NCI-H1694 treated with DMSO at 0.1 percent for 48 hours (cell line): ENCODE measurements around the gene CACNA1D.

Experiments
- DNase-seq: peaks from one replicate; lab custom pipeline; 2025; lab: John Stamatoyannopoulos, UW

CACNA1D gene

GRCh38 chr3:53787016-53787415, 292.6 kb downstream of the CACNA1D start:
- no peak for DNase-seq

GRCh38 chr3:53788038-53788437, 293.6 kb downstream of the CACNA1D start:
- no peak for DNase-seq

- no peak for DNase-seq
Observed at GRCh38 chr3:53789459-53789858, 295.0 kb downstream of the CACNA1D start.

GRCh38 chr3:53790470-53790869, 296.1 kb downstream of the CACNA1D start:
- no peak for DNase-seq

GRCh38 chr3:53791317-53791716, 296.9 kb downstream of the CACNA1D start:
- DNase-seq = no peak

- DNase-seq = no peak
Observed at GRCh38 chr3:53792866-53793265, 298.5 kb downstream of the CACNA1D start.

GRCh38 chr3:53794597-53794996, 300.2 kb downstream of the CACNA1D start:
- no peak for DNase-seq

GRCh38 chr3:53795176-53795575, 300.8 kb downstream of the CACNA1D start:
- DNase-seq = no peak

- peak; percentile 20 for DNase-seq
Observed at GRCh38 chr3:53795789-53796560, 301.6 kb downstream of the CACNA1D start.

- DNase-seq = no peak
Observed at GRCh38 chr3:53798144-53798543, 303.7 kb downstream of the CACNA1D start.

- DNase-seq = no peak
Observed at GRCh38 chr3:53799338-53799865, 305.0 kb downstream of the CACNA1D start.

GRCh38 chr3:53800041-53800906, 305.9 kb downstream of the CACNA1D start:
- DNase-seq = no peak

GRCh38 chr3:53801319-53801718, 306.9 kb downstream of the CACNA1D start:
- DNase-seq = no peak

- DNase-seq = no peak
Observed at GRCh38 chr3:53802256-53802880, 308.0 kb downstream of the CACNA1D start.

- no peak for DNase-seq
Observed at GRCh38 chr3:53803124-53803815, 308.9 kb downstream of the CACNA1D start.

- no peak for DNase-seq
Observed at GRCh38 chr3:53803816-53804695, 309.6 kb downstream of the CACNA1D start.

GRCh38 chr3:53804697-53805462, 310.5 kb downstream of the CACNA1D start:
- no peak for DNase-seq

- no peak for DNase-seq
Observed at GRCh38 chr3:53805463-53806159, 311.2 kb downstream of the CACNA1D start.
